ENCODE measurements around the gene MPP1. TPM values are rescaled to one million over a fixed set of nuclear protein-coding genes. Genes with fewer than 3 reads are reported as not detected.

MPP1 gene
- polyA plus RNA-seq, 2 of the 4 experiments (the other 2 are of a cell fraction) = 10.7 to 14.3 TPM

GRCh38 chrX:154748712-154749339 lies 56.5 kb downstream of the MPP1 start:
- TF ChIP-seq NPAS2 (CRISPR knock-in tag; IDR thresholded peaks at IDR 0.05; ENCODE audit: borderline replicate concordance) = no peak
- peak; percentile 73 for TF ChIP-seq CTCF (IDR thresholded peaks at IDR 0.05)
- peak; percentile 82 for TF ChIP-seq RAD21 (conservative IDR thresholded peaks at IDR 0.05 in 1 of 2, IDR thresholded peaks at IDR 0.05 in 1 of 2)
- peak; percentile 77 for TF ChIP-seq SMC3 (IDR thresholded peaks at IDR 0.05)
- H3K27ac ChIP-seq = no peak overlapping the region
- FAIRE-seq (peak; percentile 46), DNase-seq (ENCODE audit: low read depth in 1 of 2, low spot score in 1 of 2) (peak; percentile 56), ATAC-seq (peak; percentile 57 to 87; a peak in 5 of 6 replicates)
- CTCF ChIA-PET = interaction anchor here (0.5 to 4.0 kb wide), 38 partner anchors 8 to 222 kb away, joined by 3 to 44 read pairs (median 4); partner anchors contain the start of genes DKC1, G6PD, IKBKG and SMIM9
- no peaks in the 10 kb centered on the region for H3K4me1 ChIP-seq
- no peaks in the 10 kb centered on the region for H3K9me3 ChIP-seq
- POLR2A ChIA-PET = interaction anchor here (1.4 kb wide), 1 partner anchor 14 kb away, joined by 5 read pairs; the partner anchor contains the start of gene DKC1
- no peak overlapping the region for H3K4me3 ChIP-seq
- peak overlapping the region; percentile 33; the same call in 1 of the 3 replicates for H3K4me2 ChIP-seq
- 29% methylated on average over 11 of the region's 11 CpGs for WGBS (ENCODE audit: missing lambda C conversion rate)

DNA sequence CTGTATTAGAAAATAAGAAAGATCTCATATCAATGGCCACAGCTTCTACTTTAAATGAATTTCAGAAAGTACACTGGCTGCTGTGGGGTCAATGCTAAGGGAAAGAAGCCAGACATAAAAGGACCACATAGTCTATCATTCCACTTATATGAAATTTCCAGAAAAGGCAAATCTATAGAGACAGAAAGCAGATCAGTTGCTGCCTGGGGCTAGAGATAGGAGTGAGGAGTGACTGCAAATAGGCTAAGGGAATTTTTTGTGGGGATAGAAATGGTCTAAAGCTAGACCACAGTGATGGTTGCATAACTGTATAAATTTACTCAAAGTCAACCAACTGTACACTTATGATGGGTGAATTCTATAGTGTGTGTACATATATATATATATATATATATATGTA lies 62.7 kb downstream of the MPP1 start:
- no peak overlapping the region for H3K27ac ChIP-seq
- POLR2A ChIA-PET = no interaction called here
- H3K4me3 ChIP-seq = no peak overlapping the region
- H3K4me2 ChIP-seq = no peak overlapping the region
- FAIRE-seq (no peak), DNase-seq (ENCODE audit: low read depth in 1 of 2, low spot score in 1 of 2) (no peak), ATAC-seq (no peak)
- CTCF ChIA-PET = interaction anchor here (0.6 kb wide), 1 partner anchor 11 kb away, joined by 3 read pairs; no protein-coding TSS in a partner anchor
- peaks cover 5% of the 10 kb centered on the region; the same call in 2 of the 3 replicates for H3K4me1 ChIP-seq
- H3K9me3 ChIP-seq = no peaks in the 10 kb centered on the region
- TF ChIP-seq REST (IDR thresholded peaks at IDR 0.05) = no peak
- no peak for TF ChIP-seq KDM1A (IDR thresholded peaks at IDR 0.05; ENCODE audit: low read depth)
- TF ChIP-seq MAZ (IDR thresholded peaks at IDR 0.05; ENCODE audit: borderline replicate concordance, low read depth, low read length) = no peak
- no peak for TF ChIP-seq HDAC2 (IDR thresholded peaks at IDR 0.05)
- no peak for TF ChIP-seq PHF8 (IDR thresholded peaks at IDR 0.05; ENCODE audit: borderline replicate concordance, low read depth)
- TF ChIP-seq FOSL2 (IDR thresholded peaks at IDR 0.05) = no peak
- no peak for TF ChIP-seq FOSL2 (CRISPR knock-in tag; IDR thresholded peaks at IDR 0.05)
- no peak for TF ChIP-seq TFCP2L1 (CRISPR knock-in tag; IDR thresholded peaks at IDR 0.05)
- TF ChIP-seq NFE2L2 (conservative IDR thresholded peaks at IDR 0.05; ENCODE audit: low read length) = no peak
- no peak for TF ChIP-seq FOSB (CRISPR knock-in tag; IDR thresholded peaks at IDR 0.05)
- TF ChIP-seq PBX3 (IDR thresholded peaks at IDR 0.05) = no peak
- TF ChIP-seq BHLHE40 (IDR thresholded peaks at IDR 0.05; ENCODE audit: low read depth, low read length) = no peak
- TF ChIP-seq POLR2AphosphoS2 (conservative IDR thresholded peaks at IDR 0.05; ENCODE audit: low read length) = no peak
- no peak for TF ChIP-seq SMC3 (IDR thresholded peaks at IDR 0.05)
- TF ChIP-seq JUNB (IDR thresholded peaks at IDR 0.05) = no peak
- no peak for TF ChIP-seq CEBPB (IDR thresholded peaks at IDR 0.05)
- no peak for TF ChIP-seq CTCF (IDR thresholded peaks at IDR 0.05)
